NCI-H1092 (cell line): ENCODE results near the gene MUCL1.
"Not testable (repeated sequence)": the region's sequence is repeated elsewhere in the genome, so short reads cannot be mapped to it uniquely, and the experiment has no call there.

Experiments used
- DNase-seq: peaks from one replicate; lab custom pipeline; 2025; lab: John Stamatoyannopoulos, UW

Gene MUCL1

GRCh38 chr12:54853933-54854538, at the start of gene MUCL1:
Gene MUCL1, plus strand, starts transcription at chr12:54854516. Its CDS starts 67 bp downstream, at chr12:54854583.
- peak; percentile 64 for DNase-seq

- no peak for DNase-seq
These were observed 32.6 kb upstream of the MUCL1 start for GRCh38 chr12:54821676-54822075.

DNA sequence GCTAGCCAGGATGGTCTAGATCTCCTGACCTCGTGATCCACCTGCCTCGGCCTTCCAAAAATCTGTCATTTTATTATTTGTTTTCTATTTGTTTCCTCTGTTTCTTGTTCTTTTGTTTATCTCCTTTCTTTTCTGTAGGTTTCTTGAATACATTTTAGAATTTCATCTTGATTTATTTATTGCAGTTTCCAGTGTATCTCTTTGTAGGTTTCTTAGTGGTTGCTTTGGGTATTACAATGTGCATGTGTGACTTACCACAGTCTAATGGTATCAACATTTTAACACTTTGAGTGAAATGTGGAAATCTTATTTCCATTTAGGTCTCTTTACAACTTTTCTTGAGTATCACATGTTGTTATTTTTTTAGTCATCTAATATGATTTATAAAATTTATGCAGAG, 29.9 kb upstream of the MUCL1 start:
- no peak for DNase-seq

DNA sequence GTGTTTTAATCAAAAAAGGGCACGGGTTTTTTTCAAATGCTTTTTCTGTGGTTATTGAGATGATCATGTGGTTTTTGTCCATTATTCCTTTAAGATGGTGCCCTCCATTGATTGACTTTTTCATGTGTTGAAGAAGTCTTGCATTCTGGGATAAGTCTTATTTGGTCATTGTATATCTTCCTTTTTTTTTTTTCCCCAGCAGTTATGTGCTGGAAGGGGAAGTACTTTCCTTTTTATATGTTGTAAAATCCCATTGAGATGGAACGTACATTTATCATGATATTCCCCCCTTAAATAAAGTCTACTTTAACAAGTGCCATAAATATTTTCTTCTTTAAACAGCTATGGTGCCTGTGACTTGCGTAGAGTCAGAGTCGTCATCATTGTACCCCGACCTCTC, 24.8 kb upstream of the MUCL1 start:
- DNase-seq = no peak

- no peak for DNase-seq
These were observed 24.1 kb upstream of the MUCL1 start for GRCh38 chr12:54830199-54830598.

DNA sequence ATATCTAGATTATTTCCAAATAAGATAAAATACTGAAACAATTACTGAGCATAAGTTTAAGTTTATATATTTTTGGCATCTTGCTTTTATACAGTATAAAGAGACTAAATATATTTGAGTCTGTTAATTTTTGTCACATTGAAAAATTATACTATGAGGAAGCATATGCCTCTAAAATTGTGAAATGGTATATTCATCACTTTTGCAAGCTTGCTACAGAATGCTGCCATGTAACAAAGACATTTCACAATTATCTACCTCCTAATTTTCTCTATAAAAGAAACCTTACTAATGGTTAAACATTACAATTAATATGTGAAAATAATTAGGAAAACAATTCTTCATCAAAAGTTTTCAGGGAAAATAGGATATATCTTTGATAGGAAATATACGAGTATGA, 22.7 kb upstream of the MUCL1 start:
- DNase-seq = no peak

DNA sequence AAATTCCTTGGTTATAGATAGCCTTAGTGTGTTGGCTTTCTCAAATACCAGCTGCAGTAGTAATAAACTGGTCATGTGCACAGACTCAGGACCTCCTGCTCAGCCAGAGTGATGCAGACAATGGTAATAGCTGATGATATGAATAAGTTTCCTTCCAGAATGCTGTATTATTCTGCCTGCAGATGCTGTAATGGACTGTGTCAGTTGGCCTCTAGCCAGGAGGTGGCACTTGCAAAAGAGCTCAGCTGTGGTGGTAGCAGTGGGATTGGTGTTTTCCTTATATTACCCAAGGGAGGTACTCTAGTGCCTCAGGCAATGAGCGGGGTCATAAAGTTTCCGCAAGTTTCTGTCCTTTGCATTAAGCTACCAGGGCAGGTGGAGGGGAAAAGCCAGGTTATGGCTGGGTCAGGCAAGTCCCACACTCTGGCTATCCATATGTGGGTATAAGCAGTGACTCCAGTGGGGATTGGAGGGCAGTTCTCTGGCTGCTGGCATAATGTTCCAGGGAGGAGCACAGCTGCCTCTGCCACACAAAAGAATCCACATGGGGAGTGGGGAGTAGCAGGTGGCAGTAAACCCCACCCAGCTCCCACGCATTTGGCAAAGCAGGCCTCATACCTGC, 14.0 kb upstream of the MUCL1 start:
- no peak for DNase-seq

DNA sequence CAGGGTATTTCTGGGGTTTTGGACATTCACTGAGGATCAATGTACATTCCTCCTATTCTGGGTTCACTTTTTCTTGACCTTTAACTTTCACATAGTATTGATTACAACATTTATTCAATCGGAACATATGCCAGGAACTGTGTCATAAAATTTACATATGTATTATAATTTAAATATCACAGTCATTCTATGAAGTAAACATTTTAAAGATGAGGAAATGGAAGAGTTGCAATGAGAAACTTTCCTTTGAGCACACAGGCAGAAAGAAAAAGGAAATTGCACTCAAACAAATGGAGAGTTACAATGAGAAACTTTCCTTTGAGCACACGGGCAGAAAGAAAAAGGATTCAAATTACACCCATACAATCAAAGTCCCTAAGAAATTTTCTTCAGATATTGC, 3.1 kb downstream of the MUCL1 start:
- DNase-seq = no peak

GRCh38 chr12:54858562-54858961, 4.2 kb downstream of the MUCL1 start:
- DNase-seq = no peak

GRCh38 chr12:54859502-54859901, 5.2 kb downstream of the MUCL1 start:
- no peak for DNase-seq

GRCh38 chr12:54861927-54862326, 7.6 kb downstream of the MUCL1 start:
- DNase-seq = no peak

DNA sequence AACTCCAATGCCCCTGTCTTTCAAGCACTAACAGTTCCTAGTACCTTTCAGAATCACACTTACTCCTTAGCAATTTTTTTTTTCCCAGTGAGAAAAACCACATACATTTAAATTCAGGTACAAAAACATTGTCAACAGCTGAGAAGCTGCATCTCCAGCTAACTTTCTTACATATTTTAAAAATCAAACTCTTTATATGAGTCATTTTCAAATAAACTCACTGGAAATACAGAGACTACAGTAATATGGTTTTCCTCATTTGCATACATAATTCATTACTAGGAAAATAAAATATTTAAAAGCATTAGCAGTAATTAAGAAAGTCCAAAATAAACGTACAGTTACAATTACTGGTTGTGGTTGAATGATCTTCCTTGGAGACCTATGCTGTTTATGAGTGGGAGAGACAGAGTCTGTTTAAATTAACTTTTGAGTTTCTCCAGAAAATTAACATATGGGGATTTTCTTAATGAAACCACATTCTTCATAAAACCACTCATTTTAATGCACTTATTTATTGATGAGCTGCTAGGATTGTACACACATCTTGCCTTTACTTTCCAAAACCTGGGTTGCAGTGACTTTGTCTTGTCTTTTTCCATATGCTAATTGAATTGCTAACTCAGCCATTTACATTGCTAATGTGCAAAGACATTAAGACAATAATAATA, 9.8 kb downstream of the MUCL1 start:
- no peak for DNase-seq

DNA sequence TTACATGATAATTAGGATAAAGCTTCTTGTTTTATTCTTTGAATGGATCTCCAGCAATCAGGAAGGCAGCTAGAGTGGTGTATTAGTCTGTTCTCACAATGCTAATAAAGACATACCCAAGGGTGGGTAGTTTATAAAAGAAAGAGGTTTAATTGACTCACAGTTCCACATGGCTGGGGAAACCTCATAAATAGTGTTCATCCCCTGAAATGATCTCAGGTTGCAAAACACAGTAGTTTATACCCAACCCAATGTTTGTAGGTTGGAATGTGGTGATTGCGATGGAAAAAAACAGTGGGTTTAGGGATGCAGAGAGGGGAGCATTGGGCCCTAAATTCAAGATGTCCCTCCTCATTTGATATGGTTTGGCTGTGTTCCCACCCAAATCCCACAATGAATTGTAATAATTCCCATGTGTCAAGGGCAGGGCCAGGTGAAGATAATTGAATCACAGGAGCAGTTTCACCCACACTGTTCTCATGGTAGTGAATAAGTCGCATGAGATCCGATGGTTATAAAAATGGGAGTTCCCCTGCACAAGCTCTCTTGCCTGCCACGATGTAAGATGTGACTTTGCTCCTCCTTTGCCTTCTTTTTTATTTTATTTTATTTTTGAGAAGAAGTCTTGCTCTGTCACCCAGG, 11.5 kb downstream of the MUCL1 start:
- DNase-seq = no peak

DNA sequence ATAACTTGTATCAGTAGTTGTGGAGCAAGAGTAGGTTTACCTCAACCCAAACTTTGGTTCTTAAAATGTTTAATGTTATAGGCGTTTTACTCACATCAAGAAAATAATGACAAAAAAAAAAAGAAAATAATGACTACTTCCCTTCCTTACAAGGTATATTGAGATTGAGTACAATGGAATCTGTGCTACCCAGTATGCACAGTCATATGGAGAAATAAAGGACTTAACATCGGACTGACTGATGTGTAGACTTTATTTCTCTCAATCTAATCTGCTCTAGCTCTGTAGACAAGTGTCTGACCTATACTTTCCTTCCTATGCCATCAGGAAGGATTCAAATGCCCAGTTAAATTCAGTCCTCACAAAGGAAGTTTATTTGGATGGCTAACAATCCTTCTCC, 14.4 kb downstream of the MUCL1 start:
- no peak for DNase-seq

DNA sequence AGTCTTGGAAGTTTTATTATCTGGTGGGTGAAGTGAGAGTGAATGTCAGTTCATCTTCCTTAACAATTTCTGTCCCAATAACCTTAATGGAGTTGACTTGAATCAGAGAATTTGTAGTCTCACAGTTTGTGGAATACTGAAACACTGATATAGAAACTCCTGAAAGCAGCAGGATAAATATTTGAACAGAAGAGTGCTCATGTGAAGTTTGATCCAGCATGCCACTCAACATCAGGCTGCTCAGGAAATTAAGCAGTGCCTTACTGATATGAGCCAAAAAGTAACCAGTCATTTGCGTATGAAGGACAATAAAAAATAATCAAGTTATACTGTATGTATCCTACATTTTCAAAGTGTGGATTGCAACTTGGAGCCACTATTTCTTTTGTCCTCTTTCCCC, 15.7 kb downstream of the MUCL1 start:
- DNase-seq = no peak

- no peak for DNase-seq
These were observed 16.3 kb downstream of the MUCL1 start for GRCh38 chr12:54870617-54871016.

DNA sequence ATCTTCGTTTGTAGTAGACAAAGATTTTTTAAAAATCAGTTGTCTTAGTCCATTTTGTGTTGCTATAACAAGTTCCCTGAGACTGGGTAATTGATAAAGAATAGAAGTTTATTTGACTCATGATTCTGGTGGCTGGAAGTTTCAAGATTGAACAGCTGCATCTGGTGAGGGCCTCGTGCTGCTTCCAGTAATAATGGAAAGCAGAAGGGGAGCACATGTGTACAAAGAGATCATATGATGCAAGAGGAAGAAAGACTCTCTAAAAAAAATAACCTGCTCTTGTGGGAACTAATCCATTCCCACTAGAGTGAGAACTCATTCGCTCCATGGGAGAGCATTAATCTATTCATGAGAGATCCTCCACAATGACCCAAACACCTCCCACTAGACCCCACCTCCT, 24.8 kb downstream of the MUCL1 start:
- DNase-seq = no peak

- DNase-seq = no peak
These were observed 25.3 kb downstream of the MUCL1 start for GRCh38 chr12:54879579-54879978.

DNA sequence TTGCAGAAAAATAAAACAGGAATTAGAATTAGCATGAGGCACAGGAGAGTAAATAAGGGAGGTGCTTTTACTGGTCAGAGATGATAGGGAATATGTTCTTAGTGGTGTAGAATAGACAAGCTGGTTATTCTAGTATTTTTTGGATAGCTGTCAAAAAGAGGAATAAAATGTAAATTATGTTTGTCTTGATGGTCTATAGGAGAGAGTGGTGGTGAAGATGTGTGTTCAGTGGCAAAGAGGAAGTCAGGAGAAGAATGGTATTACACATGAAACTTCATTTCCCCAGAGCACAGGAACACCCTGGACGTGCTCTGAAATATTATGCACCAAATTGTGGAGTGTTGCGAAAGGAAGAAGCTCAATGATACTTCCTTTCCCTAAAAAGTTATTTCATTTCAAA, 27.8 kb downstream of the MUCL1 start:
- no peak for DNase-seq

- DNase-seq = not testable (repeated sequence)
These were observed 28.3 kb downstream of the MUCL1 start for GRCh38 chr12:54882597-54882996.

DNA sequence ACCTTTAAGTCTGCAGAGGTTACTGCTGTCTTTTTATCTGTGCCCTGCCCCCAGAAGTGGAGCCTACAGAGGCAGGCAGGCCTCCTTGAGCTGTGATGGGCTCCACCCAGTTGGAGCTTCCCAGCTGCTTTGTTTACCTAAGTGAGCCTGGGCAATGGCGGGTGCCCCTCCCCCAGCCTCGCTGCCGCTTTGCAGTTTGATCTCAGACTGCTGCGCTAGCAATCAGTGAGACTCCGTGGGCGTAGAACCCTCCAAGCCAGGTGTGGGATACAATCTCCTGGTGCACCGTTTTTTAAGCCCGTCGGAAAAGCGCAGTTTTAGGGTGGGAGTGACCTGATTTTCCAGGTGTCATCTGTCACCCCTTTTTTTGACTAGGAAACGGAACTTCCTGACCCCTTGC, 34.1 kb downstream of the MUCL1 start:
- DNase-seq = not testable (repeated sequence)

DNA sequence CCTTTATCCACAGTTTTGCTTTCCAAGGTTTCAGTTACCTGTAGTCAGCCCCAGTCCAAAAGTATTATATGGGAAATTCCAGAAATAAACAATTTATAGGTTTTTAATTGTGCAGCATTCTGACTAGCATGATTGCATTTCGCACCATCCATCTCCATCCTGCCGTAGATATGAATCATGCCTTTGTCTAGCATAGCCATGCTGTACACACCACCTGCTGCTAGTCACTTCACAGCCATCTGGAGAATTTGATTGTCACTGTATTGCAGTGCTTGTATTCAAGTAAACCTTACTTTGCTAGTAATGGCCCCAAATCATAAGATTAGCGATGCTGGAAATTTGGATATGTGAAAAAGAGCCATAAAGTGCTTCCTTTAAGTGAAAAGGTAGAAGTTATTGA, 36.0 kb downstream of the MUCL1 start:
- peak; percentile 63 for DNase-seq
